Omental fat pad (tissue), 4 donors: ENCODE measurements around the gene MYL4. TPM values are rescaled to one million over a fixed set of nuclear protein-coding genes. Genes with fewer than 3 reads are reported as not detected.

Experiments
- ATAC-seq: fragments of 150-250 bp; one replicate; pipeline ENCODE4 v1.9.1; 2016; ENCODE audit warnings: mild to moderate bottlenecking, moderate library complexity; ENCODE audit not compliant: low FRiP score
- DNase-seq: peaks from one replicate; pipeline ENCODE4 v3.0.0-alpha.2; 2019; ENCODE audit warnings: low spot score
- CTCF ChIP-seq, 3 donors: fragments of 450-650 bp; IDR thresholded peaks; one replicate each; pipeline ENCODE4 v1.5.1; 2016 to 2017; ENCODE audit warnings: antibody characterized with exemption in 3 of 3, mild to moderate bottlenecking in 3 of 3, moderate library complexity in 2 of 3
- total RNA-seq, 4 donors: library from RNA; depleted of rRNA; stranded (reverse); fragments of >200 nt; gene quantifications; one replicate each; pipeline ENCODE4 v1.1.0, GENCODE V29; 2016

MYL4 gene
- total RNA-seq, 4 donors from 2014 or later: 0.46 to 2.5 TPM; not detected in 2

GRCh38 chr17:47193931-47194511 lies 15.1 kb upstream of the MYL4 start:
- ATAC-seq (no peak), DNase-seq (no peak)
- no peak for TF ChIP-seq CTCF (IDR thresholded peaks at IDR 0.05)

GRCh38 chr17:47197821-47198220 lies 11.3 kb upstream of the MYL4 start:
- TF ChIP-seq CTCF (IDR thresholded peaks at IDR 0.05): no peak
- no peak for DNase-seq

GRCh38 chr17:47199627-47200324 lies 9.4 kb upstream of the MYL4 start:
- TF ChIP-seq CTCF (IDR thresholded peaks at IDR 0.05): no peak
- DNase-seq (no peak), ATAC-seq (no peak)

More at GRCh38 chr17:47197821-47198220, 11.3 kb upstream of the MYL4 start:
- no peak for ATAC-seq

- no peak for ATAC-seq
- no peak for DNase-seq
- TF ChIP-seq CTCF (IDR thresholded peaks at IDR 0.05): no peak
These were observed 8.9 kb upstream of the MYL4 start for GRCh38 chr17:47200325-47200664.

GRCh38 chr17:47201166-47201565 lies 8.0 kb upstream of the MYL4 start:
- TF ChIP-seq CTCF (IDR thresholded peaks at IDR 0.05): no peak
- ATAC-seq (no peak), DNase-seq (no peak)

GRCh38 chr17:47203984-47204721 lies 5.0 kb upstream of the MYL4 start:
- TF ChIP-seq CTCF (IDR thresholded peaks at IDR 0.05): no peak
- no peak for ATAC-seq
- no peak for DNase-seq
